ENCODE measurements around the gene MCU.
"Not testable (repeated sequence)": the region's sequence is repeated elsewhere in the genome, so short reads cannot be mapped to it uniquely, and the experiment has no call there.

Gene MCU

GRCh38 chr10:72691863-72692743 is at the start of gene MCU:
Gene MCU, plus strand, starts transcription at chr10:72692143. Its CDS starts 9 bp downstream, at chr10:72692152.
- DNase-seq (ENCODE audit: low read depth), result peak; percentile 95

- no peak for DNase-seq (ENCODE audit: low read depth)
Measured at GRCh38 chr10:72642318-72642717, 49.6 kb upstream of the MCU start.

DNA sequence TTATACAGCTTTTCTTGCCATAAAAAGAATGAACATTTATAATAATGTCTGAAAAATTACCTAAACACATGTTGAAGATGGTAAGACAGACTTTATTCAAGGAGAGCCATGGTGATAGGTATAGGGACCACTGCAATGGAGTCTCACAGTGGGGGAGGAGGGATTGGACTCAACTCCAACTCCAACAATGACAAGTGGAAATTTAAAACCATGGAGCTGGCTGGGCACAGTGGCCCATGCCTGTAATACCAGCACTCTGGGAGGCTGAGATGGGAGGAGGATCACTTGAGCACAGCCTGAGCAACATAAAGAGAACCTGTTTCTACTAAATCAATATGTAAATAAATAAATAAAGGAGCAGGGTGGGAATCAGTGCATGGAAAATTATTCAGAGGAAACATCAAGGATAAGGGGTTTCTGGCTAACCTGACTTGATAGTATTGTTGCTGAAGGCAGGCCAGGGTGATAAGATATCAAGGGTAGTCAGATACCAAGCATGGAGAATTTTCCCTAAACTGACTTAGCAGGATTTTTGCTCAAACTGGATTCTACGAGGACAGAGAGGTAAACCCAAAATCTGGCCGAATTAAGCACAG is 46.6 kb upstream of the MCU start:
- DNase-seq (ENCODE audit: low read depth), result no peak

DNA sequence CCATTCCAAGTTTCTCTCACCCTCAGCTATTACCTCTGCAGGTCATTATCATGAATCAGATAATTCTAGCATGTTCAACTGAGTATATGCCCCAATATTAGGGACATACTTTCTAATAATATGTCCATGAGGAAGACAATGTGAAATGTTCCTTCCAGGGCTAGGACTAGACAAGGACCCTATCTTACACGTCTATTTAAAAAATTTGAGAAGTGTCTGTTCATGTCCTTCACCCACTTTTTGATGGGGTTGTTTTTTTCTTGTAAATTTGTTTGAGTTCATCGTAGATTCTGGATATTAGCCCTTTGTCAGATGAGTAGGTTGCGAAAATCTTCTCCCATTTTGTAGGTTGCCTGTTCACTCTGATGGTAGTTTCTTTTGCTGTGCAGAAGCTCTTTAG is 45.0 kb upstream of the MCU start:
- DNase-seq (ENCODE audit: low read depth), result not testable (repeated sequence)

DNA sequence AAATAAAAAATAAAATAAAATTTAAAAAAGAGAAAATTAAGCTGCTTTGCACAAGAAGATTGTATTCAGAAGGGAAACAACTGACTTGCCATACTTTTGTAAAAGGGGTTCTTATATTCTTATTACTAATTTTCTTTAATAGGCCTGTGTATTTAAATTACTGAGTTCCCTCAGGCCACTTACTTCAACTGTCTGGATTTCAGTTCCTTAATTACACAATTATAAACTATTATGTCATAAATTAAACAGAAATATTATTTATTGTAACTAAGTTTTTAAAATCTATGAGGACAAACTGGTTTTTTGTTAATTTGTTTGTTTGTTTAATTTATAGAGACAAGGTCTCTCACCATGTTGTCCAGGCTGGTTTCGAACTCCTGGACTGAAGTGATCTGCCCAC is 43.6 kb upstream of the MCU start:
- DNase-seq (ENCODE audit: low read depth), result no peak

GRCh38 chr10:72649291-72649690 is 42.7 kb upstream of the MCU start:
- no peak for DNase-seq (ENCODE audit: low read depth)

DNA sequence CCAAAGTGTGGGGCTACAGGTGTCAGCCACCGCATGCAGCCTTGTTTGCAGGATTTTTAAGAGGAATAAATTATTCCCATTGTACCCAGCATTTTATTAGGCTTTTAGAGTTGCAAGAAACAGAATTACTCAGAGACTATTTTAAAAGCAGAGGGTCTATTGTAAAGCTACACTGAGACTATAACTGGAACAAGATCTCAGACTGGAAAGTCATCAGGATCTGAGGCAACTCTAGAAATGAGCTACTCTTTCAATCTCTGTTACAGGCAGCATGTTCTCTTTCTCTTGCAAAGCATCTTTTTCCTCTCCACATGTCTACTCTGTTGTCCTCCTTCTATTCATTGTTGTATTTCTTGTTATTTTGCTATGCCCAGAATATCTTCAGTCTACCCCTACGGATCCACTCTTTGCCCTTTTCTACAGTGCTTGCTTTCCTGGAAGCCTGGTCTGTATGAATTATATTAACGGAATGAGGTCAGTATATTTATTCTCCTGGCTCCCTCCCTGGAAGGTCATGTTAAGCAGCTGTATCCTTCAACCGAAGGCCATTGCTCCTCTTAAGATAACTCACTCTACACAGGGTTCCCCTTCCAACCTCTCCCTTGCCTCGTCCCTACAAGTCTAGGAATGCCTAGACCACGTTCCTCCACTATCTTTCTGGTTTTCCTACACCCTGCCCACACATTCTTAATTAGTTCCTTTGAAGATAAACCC is 38.4 kb upstream of the MCU start:
- DNase-seq (ENCODE audit: low read depth), result no peak

- DNase-seq (ENCODE audit: low read depth), result no peak
Measured at GRCh38 chr10:72654720-72655119, 37.2 kb upstream of the MCU start.

GRCh38 chr10:72658696-72659400 is 33.1 kb upstream of the MCU start:
- no peak for DNase-seq (ENCODE audit: low read depth)

DNA sequence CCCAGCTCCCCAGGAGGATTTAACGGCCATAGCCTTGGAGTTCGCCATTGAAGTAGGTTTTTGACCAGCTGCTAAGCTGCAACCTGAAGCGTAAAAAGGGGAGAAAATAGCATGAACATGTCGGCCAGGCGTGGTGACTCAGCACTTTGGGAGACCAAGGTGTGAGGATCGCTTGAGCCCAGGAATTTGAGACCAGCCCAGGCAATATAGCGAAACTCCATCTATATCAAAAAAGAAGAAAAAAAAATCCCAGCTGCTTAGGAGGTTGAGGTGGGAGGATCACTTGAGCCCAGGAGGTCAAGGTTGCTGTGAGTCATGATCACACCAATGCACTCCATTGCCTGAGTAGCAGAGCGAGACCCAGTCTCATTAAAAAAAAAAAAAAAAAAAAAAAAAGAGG is 32.2 kb upstream of the MCU start:
- DNase-seq (ENCODE audit: low read depth), result peak; percentile 13

DNA sequence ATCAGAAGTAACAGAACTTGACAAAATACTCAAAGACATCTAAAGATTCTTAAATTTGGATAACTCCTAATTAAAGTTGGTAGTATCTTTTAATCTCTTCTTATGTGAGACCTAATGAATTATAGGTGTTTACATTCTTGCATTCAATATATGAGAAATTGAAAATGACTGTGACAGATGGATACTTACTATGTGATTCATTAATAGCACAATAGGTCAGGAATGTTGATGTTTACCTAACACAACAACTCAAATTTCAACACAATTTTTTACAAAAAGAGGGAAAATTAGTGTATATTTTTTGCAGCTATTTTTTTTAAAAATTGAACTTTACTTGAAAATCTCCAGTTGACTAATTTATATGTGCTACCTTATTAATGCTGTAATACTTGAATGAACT is 31.7 kb upstream of the MCU start:
- no peak for DNase-seq (ENCODE audit: low read depth)

GRCh38 chr10:72661431-72661830 is 30.5 kb upstream of the MCU start:
- no peak for DNase-seq (ENCODE audit: low read depth)

DNA sequence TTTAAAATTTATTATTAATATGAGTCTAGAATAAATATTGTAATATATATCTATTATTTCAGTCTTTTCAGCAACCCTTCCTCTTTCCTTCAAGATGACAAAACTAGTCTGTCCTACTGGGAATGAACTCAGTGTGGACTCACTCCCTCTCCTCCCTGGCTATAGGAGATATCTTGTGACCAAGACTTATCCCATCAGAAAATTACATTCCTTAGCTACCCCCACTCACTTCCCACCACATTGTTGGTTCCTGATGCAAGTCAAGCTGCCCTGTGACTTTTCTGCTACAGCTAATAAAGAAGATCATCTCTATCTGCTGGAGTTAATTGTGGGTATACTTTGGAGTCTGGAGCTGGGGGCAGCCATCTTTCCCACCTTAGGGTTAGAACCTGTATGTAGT is 28.0 kb upstream of the MCU start:
- DNase-seq (ENCODE audit: low read depth), result peak; percentile 5

DNA sequence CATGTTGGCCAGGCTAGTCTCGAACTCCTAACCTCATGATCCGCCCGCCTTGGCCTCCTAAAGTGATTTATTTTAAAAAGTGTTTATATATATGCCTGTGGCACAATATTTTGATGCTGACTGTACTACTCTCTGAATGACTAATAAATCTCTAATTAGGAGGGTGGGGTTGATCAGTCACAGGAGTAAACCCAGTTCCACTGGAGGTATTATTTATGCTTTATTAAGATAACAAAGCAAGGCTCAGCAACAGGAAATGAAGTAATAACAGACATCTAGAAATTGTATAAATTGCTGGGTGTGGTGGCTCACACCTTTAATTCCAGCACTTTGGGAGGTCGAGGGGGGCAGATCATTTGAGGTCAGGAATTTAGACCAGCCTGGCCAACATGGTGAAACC is 26.0 kb upstream of the MCU start:
- DNase-seq (ENCODE audit: low read depth), result peak; percentile 69

- DNase-seq (ENCODE audit: low read depth), result no peak
Measured at GRCh38 chr10:72667207-72667864, 24.6 kb upstream of the MCU start.

DNA sequence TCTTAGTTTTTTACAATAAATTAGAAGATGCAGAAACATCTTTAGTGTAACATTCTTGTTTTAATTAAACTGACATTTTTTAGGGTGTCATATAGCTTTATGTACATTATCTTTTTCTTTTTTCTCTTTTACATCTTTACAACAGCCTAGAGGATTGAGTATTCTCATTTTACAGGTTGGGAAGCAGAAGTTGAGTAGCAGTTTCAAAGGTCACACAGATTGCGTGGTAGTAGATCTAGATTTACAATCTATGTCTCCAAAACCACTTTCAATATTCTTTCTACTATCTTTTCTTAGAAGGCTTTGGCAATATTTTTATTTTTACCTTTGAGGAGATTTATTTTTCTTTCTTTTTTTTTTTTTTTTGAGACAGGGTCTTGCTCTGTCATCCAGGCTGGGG is 18.7 kb upstream of the MCU start:
- DNase-seq (ENCODE audit: low read depth), result no peak

GRCh38 chr10:72674174-72674573 is 17.8 kb upstream of the MCU start:
- not testable (repeated sequence) for DNase-seq (ENCODE audit: low read depth)

DNA sequence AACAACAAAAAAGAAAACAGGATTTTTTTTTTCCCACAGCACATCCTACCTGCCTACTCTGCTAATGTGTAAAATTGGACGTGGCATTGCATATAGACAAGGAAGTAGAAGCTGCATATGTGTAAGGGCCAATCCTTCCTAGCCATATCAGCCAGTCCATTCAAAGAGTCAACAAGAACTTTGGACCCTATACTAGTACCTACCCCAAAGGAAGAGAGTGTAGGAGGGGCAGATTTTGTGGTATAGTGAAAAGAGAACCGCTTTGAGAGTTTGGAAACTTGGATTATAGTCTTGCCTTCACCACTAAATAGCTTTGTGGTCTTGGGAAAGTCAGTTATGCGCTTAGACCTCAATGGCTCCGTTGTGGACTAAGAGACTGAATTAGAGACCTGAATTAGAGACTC is 12.1 kb upstream of the MCU start:
- no peak for DNase-seq (ENCODE audit: low read depth)

- peak; percentile 51 for DNase-seq (ENCODE audit: low read depth)
Measured at GRCh38 chr10:72682638-72683037, 9.3 kb upstream of the MCU start.

DNA sequence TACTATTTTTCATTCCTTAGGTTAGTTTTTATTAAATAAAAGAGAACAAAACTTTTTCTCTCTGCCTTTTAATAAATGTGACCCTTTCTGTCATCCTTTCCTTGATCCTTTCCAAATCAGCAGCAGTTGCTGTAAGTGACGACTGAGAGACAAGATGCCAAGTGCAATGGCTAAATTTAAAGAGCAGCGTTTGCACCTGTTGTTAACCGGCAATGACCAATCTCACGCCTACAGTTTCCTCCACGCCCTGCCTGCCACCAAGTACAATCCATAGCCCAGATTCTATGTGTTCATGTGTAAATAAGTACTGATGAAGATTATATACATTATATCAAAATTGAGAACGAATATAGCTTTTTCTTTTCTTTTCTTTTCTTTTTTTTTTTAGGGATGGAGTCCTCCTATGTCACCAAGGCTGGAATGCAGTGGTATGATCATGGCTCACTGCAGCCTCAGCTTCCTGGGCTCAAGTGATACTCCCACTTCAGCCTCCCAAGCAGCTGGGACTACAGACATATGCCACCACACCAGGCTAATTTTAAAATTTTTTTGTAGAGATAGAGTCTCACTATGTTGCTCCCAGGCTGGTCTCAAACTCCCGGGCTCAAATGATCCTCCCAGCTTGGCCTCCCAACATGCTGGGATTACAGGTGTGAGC is 6.5 kb upstream of the MCU start:
- DNase-seq (ENCODE audit: low read depth), result no peak

- not testable (repeated sequence) for DNase-seq (ENCODE audit: low read depth)
Measured at GRCh38 chr10:72686430-72686829, 5.5 kb upstream of the MCU start.
